Effector CD8-positive, alpha-beta T cell (primary cell): ENCODE measurements around the gene NELFB.

Source experiments
- DNase-seq: peaks from one replicate; lab custom pipeline; 2025; lab: John Stamatoyannopoulos, UW
- total RNA-seq, 4 experiments: gene quantifications; one replicate each; lab custom pipeline; 2026; lab: John Stamatoyannopoulos, UW

NELFB gene
- 79.5 to 99.6 (median 96.3) reads per million in 4 experiments for total RNA-seq

DNA sequence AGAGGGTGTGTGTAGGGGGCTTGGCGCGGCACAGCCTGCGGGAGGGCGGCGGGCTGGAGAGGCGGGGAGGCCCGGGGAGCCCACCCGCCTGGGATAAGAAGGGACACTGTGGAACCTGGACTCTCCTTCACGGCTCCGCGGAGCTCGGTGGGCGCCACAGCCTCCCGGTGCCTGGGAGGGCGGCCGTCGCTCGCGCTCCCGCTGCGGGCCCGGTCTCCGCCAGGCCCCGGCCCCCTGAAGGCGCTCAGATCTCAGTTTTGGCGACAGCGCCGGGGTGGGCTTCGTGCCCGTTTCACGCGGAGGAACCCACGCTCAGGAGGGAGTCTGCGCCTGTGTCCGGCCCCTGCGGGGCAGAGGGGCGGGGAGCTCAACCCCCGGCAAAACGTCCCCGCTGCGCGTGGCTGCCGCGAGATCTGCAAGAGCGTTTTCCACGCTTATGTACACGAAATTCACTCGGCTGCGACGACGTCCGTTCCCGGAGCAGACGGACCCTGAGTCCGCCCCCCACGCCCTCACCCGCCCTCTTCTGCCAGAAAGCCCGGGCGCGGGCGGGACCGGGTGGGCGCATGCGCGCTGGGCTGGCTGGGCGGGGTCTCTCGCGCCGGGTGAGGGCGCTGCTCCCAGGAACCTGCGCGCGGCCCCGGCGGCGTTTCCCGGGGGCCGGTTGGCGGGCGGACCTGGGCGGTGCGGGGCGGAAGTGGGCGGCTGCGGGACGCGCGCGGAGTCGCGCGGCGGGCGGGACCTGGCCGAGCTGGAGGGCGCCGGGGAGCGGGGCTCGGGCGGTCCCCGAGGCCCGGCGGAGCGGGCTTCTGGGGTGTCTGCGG, at the start of gene NELFB:
TSS of gene NELFB (plus strand) at position 704 of the 824 bp plus-strand sequence.
- peak; percentile 93 for DNase-seq

DNA sequence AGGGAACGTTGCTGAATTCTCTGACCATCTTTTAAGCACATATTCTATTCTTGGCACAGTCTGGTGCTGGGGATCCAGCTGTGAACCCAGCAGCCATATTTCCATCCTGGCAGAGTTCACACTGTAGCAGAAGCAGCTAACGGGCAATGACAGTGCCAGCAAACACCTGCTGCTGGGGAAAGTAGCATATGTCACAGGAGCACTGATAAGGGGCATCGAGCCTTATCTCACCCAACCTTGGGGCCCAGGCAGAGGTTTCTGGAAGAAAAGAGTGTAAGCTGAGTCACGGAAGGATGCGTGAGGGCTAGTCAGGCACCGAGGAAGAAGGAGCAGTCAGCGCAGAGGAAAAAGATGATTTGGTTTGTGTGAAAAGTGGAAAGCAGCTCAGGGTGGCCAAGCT, 48.5 kb upstream of the NELFB start:
- DNase-seq = no peak

DNA sequence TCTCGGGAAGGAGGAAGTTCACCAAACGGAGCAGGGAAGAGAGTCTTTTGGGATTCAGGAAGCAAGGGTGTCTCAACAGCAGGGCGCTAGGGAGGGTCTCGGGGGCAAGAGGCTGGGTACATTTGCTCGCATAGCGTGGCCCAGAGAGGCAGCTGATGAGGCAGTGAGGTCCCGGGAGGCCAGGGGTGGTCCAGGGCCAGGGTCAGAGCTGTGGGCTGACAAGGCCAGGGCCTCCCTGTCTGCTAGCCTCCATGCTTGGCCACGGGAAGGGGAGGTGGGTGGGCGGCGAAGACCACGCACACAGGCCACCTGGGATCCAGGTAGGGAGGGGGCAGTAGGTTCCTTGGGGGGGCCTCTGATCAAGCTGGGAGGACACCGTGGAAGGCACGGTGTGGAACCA, 43.6 kb upstream of the NELFB start:
- no peak for DNase-seq

- DNase-seq = no peak
Measured at GRCh38 chr9:137212520-137212919, 42.6 kb upstream of the NELFB start.

GRCh38 chr9:137213160-137214060, 41.7 kb upstream of the NELFB start:
- DNase-seq = no peak

DNA sequence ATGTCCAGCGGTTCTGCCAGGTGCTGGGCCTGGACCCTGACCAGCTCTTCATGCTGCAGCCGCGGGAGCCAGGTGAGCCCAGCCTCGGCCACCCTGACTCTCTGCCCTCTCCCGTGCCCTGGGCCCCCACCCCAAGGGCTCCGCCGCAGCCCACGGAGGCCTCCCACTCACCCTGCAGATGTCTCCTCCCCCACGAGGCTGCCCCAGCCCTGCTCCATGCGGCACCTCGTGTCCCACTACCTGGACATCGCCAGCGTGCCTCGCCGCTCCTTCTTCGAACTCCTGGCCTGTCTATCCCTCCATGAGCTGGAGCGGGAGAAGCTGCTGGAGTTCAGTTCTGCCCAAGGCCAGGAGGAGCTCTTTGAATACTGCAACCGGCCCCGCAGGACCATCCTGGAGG, 40.5 kb upstream of the NELFB start:
- no peak for DNase-seq

GRCh38 chr9:137215196-137215986, 39.7 kb upstream of the NELFB start:
- no peak for DNase-seq

DNA sequence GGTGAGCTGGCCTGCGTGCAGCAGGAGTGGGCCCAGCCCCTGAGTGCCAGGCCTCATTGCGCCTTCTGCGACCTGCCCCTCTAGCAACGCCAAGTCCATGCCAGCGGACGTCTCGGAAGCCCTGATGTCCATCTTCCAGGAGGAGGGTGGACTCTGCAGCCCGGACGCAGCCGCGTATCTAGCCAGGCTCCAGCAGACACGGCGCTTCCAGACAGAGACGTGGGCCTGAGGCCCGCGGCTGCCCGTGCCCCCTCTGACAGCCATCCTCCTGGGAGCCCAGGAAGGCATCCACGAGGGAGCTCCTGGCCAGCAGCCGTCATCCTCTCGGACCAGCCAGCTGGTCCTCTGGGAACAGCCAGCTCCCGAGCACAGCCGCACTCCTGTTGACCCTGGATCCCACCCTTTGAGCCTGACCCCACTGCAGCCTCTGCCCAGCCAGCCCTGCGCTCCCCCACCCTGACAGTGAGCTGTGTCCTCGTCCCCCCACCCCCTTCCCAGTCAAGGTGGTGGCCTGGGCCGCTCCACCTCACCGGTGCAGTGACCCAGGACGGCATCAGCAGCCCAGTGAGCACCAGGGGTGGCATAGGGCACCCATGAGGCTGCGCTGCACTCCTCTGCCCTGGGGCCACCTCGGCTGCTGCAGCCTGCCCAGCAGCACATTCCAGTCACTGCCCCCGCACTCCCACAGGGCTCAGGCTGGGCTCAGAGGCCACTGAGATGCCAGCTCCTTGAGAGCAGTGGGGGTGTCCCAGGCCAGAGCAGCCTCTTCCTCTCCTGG, 38.8 kb upstream of the NELFB start:
- no peak for DNase-seq

DNA sequence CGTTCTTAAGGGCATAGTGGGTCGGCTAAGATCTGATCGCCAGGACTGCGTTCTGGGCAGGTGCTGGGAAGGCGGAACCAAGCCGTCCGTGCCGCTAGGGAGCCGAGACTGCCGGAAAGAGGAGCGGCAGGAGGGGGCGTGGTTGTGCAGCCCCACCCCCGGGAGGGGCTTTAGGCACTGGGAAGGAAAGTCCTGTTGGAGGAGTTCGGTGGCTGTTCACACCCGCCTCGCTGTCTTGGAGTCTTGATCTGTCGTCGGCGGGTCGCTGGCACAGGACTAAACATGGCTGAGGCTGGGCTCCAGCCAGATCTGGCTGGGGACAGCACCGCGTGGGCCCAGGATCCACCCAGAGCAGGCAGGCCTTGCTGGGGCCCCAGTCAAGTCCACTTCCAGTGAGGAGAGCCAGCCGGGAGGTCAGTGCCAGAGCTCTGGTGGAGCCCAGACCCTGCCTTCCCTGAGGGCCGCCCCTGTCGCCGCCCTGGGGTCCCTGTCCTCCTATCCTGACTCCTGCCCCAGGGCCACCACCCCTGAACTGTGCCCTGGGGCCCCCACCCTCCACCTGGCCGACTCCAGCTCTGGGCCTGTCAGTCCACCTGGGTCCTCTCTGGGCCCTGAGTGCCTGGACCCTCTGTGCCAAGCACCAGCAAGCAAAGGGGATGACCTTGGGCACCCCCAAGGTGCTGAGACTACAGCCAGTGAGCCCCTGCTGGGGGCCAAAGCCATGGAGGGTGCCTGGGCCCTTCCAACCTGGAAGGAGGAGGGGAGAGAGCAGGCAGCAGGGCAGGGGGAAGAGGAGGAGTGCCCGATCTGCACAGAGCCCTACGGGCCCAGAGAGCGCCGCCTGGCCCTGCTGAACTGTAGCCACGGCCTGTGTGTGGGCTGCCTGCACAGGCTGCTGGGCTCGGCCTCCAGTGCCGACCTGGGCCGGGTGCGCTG, 37.6 kb upstream of the NELFB start:
- DNase-seq = no peak

DNA sequence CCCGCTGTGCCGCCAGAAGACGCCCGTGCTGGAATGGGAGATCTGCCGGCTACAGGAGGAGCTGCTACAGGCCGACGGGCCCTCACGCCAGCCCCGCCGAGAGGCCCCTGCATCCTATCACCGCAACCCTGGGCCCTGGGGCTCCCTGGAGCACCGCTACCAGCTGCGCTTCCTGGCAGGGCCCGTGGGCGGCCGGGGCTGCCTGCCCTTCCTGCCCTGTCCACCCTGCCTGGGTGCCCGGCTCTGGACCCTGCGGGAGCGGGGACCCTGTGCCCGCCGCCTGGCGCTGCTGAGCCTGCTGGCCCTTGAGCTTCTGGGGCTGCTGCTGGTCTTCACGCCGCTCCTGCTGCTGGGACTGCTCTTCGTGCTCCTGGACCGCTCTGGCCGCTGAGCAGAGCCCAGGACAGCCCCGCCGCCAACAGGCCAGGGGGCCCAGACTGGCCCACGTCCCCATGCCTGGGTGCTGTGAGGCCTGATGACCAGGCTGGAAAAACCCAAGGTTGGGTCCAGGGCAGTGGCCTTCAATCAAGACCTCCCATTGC, 36.8 kb upstream of the NELFB start:
- no peak for DNase-seq

- no peak for DNase-seq
Measured at GRCh38 chr9:137218754-137219271, 36.3 kb upstream of the NELFB start.

- no peak for DNase-seq
Measured at GRCh38 chr9:137219757-137220316, 35.3 kb upstream of the NELFB start.

DNA sequence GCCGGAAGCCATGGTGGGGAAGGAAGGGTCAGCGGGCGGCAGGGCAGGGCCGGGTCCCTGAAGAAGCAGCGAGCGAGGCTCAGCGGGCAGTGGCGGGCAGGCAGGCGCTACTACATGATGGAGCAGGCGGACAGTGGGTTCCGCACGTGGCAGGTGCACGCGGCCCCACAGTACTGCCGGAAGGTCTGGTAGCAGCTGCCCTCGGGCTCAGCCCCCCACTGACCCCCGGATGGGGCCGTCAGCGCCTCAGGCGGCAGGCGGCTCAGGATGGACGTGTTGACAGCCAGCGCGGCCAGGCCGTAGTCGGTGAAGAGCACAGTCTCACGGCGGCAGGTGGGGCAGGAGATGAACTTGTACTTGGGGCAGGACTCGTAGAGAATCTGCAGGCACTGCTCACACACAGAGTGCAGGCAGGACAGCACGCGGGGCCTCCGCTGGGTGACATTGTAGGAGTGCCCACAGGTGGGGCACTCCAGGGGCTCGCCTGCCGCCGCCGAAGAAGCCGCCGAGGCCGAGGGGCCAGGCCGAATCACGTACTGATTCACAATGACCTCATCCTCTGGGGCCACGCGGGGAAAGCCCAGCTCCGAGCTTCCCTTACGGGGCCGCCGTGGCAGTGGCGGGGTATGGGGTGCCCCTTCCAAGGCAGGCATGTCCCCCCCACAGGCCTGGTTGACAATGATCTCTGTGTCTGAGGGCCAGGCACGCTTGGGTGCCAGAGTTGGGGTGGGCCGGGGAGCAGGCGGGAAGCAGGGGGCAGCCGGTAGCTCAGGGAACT, 34.6 kb upstream of the NELFB start:
- no peak for DNase-seq

DNA sequence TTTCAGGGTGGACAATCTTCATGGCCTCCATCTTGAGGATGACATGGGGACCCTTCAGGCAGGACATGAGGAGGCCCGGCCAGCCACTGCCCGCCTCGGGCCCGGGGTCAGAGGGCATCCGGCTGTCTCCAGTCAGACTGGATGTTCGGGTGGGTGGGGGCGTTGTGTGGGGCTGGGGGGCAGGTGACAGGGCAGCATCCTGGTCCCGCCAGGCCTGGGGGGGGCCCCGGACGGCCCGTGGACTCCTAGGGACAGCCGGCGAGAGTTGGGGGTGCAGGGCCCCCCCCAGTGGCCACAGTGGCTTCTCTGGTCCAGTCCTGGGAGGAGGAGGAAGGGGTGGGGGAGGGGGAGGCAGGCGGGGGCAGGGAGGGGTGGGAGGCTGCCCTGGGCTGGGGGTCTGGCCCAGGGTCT, 34.0 kb upstream of the NELFB start:
- no peak for DNase-seq

DNA sequence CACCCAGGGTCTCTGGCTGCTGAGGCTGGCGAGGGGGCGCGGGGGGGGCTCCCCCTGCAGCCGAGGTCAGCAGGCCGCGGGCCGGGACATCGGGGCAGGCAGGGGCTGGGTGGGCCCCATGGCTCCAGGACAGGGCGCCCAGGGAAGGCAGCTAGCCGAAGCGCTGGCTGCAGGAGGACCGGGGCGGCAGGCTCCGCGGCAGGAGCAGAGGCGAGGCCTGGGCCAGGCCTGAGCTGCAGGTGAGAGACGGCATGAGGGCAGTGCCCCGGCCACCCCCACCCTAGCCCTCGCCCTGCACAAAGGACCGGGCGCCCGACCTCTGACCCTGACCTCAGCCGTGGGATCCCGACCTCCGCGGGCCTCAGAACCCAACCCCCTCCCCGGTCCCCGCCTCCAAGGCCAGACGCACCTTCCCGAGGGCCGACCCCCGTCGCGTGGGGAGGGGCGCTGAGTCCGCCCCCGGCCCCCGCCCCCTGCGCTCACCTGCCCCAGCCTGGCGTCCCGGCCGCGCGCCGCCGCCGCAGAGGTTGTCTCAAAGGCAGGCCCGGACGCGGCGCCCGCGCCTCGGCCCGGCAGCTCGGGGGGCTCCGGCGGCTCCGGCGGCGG, 33.5 kb upstream of the NELFB start:
- no peak for DNase-seq

DNA sequence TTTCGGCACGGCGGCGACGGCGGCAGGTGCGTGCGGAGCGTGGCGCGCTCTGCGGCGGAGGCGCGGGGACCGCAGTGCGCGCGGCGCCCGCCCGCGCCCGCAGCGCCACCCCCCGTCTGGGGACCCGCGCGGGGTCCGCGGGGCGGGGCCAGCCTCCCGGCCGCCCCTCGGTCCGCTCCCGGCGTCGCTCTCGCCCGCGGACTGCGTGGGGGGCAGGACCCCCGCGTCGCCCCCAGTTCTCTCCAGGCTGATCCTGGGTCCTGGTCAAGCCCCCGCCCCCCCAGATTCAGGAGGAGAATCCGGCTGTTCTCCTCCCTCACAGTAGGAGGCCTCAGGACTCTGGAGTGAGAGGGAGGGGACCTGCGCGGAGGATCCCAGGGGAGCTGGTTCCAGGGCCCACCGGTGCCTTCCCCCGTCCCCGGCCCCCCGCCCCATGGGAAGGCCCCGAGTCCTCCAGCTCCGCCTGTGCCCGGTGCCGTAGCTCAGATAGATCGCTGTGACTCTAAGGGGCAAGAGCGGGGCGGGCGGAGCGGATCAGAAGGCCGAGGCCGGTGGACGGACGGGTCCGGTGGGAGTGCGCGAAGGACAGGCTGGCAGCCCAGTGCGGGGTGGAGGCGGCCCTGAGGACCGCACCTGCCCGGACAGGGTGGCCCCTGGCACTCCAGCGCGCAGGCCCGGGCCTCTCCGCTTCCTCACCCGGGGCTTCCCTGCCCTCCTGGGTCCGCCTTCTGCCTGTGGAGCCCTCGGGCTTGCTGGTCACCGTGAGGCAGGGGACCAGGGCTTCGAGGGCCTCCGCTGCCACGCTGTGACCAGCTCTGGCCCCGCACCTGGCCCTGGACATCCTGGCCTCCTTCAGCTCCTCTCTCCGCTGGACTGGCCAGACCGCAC, 32.7 kb upstream of the NELFB start, which contains the start of gene RNF208:
TSS of gene RNF208 (minus strand) at position 51 of the 888 bp plus-strand sequence. CDS start 1,028 bp downstream, outside the sequence.
- DNase-seq = no peak
